ENCODE data around the gene C12orf54.
"Not testable (repeated sequence)": the region's sequence is repeated elsewhere in the genome, so short reads cannot be mapped to it uniquely, and the experiment has no call there.

The C12orf54 gene

GRCh38 chr12:48489012-48489411 lies 6.7 kb downstream of the C12orf54 start:
- H3K27ac ChIP-seq = no peak overlapping the region
- no peaks in the 10 kb centered on the region for H3K9me3 ChIP-seq
- no peaks in the 10 kb centered on the region for H3K36me3 ChIP-seq
- no peak overlapping the region for H3K4me3 ChIP-seq
- no peaks in the 10 kb centered on the region for H3K27me3 ChIP-seq
- intact Hi-C loops (cut with DNase I; ENCODE audit: low total_unique reads) = no loop called here
- TF ChIP-seq, protein P1, sequence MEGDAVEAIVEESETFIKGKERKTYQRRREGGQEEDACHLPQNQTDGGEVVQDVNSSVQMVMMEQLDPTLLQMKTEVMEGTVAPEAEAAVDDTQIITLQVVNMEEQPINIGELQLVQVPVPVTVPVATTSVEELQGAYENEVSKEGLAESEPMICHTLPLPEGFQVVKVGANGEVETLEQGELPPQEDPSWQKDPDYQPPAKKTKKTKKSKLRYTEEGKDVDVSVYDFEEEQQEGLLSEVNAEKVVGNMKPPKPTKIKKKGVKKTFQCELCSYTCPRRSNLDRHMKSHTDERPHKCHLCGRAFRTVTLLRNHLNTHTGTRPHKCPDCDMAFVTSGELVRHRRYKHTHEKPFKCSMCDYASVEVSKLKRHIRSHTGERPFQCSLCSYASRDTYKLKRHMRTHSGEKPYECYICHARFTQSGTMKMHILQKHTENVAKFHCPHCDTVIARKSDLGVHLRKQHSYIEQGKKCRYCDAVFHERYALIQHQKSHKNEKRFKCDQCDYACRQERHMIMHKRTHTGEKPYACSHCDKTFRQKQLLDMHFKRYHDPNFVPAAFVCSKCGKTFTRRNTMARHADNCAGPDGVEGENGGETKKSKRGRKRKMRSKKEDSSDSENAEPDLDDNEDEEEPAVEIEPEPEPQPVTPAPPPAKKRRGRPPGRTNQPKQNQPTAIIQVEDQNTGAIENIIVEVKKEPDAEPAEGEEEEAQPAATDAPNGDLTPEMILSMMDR (IDR thresholded peaks at IDR 0.05) = no peak
- no peak for DNase-seq
- H3K4me1 ChIP-seq = no peaks in the 10 kb centered on the region

DNA sequence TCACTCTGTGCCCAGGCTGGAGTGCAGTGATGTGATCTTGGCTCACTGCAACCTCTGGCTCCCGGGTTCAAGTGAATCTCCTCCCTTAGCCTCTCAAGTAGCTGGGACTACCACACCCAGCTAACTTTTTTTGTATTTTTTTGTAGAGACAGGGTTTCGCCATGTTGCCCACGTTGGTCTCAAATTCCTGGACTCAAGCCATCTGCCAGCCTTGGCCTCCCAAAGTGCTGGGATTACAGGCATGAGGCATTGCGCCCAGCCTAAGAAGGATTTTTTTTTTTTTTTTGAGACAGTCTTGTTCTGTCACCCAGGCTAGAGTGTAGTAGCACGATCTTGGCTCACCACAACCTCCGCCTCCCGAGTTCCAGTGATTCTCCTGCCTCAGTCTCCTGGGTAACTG lies 7.2 kb downstream of the C12orf54 start:
- H3K4me3 ChIP-seq; H3K27me3 ChIP-seq; H3K36me3 ChIP-seq; DNase-seq; H3K4me1 ChIP-seq; H3K9me3 ChIP-seq; intact Hi-C loops (cut with DNase I; ENCODE audit: low total_unique reads); H3K27ac ChIP-seq: not testable (repeated sequence)

DNA sequence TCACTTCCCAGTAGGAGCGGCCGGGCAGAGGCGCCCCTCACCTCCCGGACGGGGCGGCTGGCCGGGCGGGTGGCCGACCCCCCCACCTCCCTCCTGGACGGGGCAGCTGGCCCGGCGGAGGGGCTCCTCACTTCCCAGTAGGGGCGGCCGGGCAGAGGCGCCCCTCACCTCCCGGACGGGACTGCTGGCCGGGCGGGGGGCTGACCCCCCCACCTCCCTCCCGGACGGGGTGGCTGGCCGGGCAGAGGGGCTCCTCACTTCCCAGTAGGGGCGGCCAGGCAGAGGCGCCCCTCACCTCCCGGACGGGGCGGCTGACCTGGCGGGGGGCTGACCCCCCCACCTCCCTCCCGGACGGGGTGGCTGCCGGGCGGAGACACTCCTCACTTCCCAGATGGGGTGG lies 18.0 kb downstream of the C12orf54 start:
- intact Hi-C loops (cut with DNase I; ENCODE audit: low total_unique reads); H3K27me3 ChIP-seq; H3K27ac ChIP-seq; H3K4me3 ChIP-seq; DNase-seq; H3K9me3 ChIP-seq; H3K36me3 ChIP-seq; H3K4me1 ChIP-seq: not testable (repeated sequence)

DNA sequence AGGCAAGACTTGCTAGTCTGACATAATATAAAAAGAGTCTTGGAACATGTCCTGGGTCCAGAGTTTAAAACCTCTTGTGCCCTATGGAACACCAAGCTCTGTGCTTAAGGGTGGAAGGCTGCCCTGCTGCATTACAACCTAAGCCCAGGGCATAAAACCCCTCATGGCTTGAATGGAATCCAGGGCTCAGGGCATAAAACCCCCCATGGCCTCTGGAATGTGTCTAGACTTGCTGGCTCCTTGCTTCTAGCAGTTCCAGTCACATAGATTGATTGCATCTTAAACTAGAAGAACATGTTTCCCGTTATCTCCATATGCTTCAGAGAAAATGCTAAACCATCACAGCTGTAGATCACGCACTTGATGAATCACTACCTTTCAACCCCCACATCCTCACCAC lies 24.5 kb downstream of the C12orf54 start:
- H3K36me3 ChIP-seq; H3K4me3 ChIP-seq; H3K27me3 ChIP-seq; DNase-seq; H3K9me3 ChIP-seq; H3K4me1 ChIP-seq; H3K27ac ChIP-seq; intact Hi-C loops (cut with DNase I; ENCODE audit: low total_unique reads): not testable (repeated sequence)

GRCh38 chr12:48508987-48509386 lies 26.7 kb downstream of the C12orf54 start:
- no peak overlapping the region for H3K4me3 ChIP-seq
- H3K27ac ChIP-seq = no peak overlapping the region
- H3K36me3 ChIP-seq = no peaks in the 10 kb centered on the region
- no peaks in the 10 kb centered on the region for H3K4me1 ChIP-seq
- TF ChIP-seq, protein P1 (IDR thresholded peaks at IDR 0.05) = no peak
- H3K27me3 ChIP-seq = no peaks in the 10 kb centered on the region
- intact Hi-C loops (cut with DNase I; ENCODE audit: low total_unique reads) = no loop called here
- no peaks in the 10 kb centered on the region for H3K9me3 ChIP-seq
- DNase-seq = no peak

GRCh38 chr12:48510111-48510510 lies 27.8 kb downstream of the C12orf54 start:
- TF ChIP-seq, protein P1 (IDR thresholded peaks at IDR 0.05) = no peak
- Histone ChIP-seq H3K27ac (no peak overlapping the region), H3K27me3 (no peaks in the 10 kb centered on the region), H3K36me3 (no peaks in the 10 kb centered on the region), H3K9me3 (no peaks in the 10 kb centered on the region), H3K4me3 (no peak overlapping the region), H3K4me1 (no peaks in the 10 kb centered on the region)
- intact Hi-C loops (cut with DNase I; ENCODE audit: low total_unique reads) = no loop called here
- DNase-seq = no peak

- TF ChIP-seq, protein P1 (IDR thresholded peaks at IDR 0.05) = no peak
- H3K27me3 ChIP-seq = no peaks in the 10 kb centered on the region
- no peak overlapping the region for H3K27ac ChIP-seq
- intact Hi-C loops (cut with DNase I; ENCODE audit: low total_unique reads) = no loop called here
- no peak for DNase-seq
- no peaks in the 10 kb centered on the region for H3K36me3 ChIP-seq
- H3K4me1 ChIP-seq = no peaks in the 10 kb centered on the region
- no peaks in the 10 kb centered on the region for H3K9me3 ChIP-seq
- no peak overlapping the region for H3K4me3 ChIP-seq
These were observed 30.6 kb downstream of the C12orf54 start for GRCh38 chr12:48512855-48513254.
